ENCODE data around the gene PODN. TPM values are rescaled to one million over a fixed set of nuclear protein-coding genes. Genes with fewer than 3 reads are reported as not detected.

The PODN gene
- total RNA-seq, 2 donors from 2014 or later, result 28.6 to 84.9 TPM

GRCh38 chr1:53084589-53084971, 22.6 kb downstream of the PODN start:
- DNase-seq, result no peak
- no peak for ATAC-seq

GRCh38 chr1:53085405-53085804, 23.4 kb downstream of the PODN start:
- DNase-seq (no peak), ATAC-seq (no peak)
- intact Hi-C loops (cut with DNase I), result no loop called here

More at GRCh38 chr1:53084589-53084971, 22.6 kb downstream of the PODN start:
- intact Hi-C loops (cut with DNase I), result no loop called here

GRCh38 chr1:53086491-53087070, 24.6 kb downstream of the PODN start:
- DNase-seq (no peak), ATAC-seq (peak in 1 of 2 donors; percentile 7)
- intact Hi-C loops (cut with DNase I), result no loop called here

- ATAC-seq (peak in 1 of 2 donors; percentile 9), DNase-seq (no peak)
- intact Hi-C loops (cut with DNase I), result no loop called here
Measured at GRCh38 chr1:53087332-53088285, 25.6 kb downstream of the PODN start.

GRCh38 chr1:53088616-53089300, 26.7 kb downstream of the PODN start:
- DNase-seq, result no peak
- intact Hi-C loops (cut with DNase I), result no loop called here
- ATAC-seq, result no peak

- DNase-seq (no peak), ATAC-seq (no peak)
- intact Hi-C loops (cut with DNase I), result no loop called here
Measured at GRCh38 chr1:53089478-53090226, 27.6 kb downstream of the PODN start.

GRCh38 chr1:53090227-53091147, 28.5 kb downstream of the PODN start:
- peak; percentile 37 for DNase-seq

GRCh38 chr1:53091841-53092645, 30.0 kb downstream of the PODN start:
- intact Hi-C loops (cut with DNase I), result no loop called here
- ATAC-seq, result peak; percentile 65 to 74
- DNase-seq, result peak; percentile 64

More at GRCh38 chr1:53090227-53091147, 28.5 kb downstream of the PODN start:
- intact Hi-C loops (cut with DNase I), result no loop called here
- peak; percentile 17 to 41 for ATAC-seq

- DNase-seq (no peak), ATAC-seq (no peak)
- intact Hi-C loops (cut with DNase I), result no loop called here
Measured at GRCh38 chr1:53092659-53093450, 30.8 kb downstream of the PODN start.

GRCh38 chr1:53093451-53093754, 31.4 kb downstream of the PODN start:
- no peak for DNase-seq
- no peak for ATAC-seq
- intact Hi-C loops (cut with DNase I), result no loop called here

GRCh38 chr1:53093778-53094532, 31.9 kb downstream of the PODN start:
- intact Hi-C loops (cut with DNase I), result no loop called here
- ATAC-seq (no peak), DNase-seq (no peak)

- ATAC-seq (no peak), DNase-seq (no peak)
- intact Hi-C loops (cut with DNase I), result no loop called here
Measured at GRCh38 chr1:53094533-53094919, 32.5 kb downstream of the PODN start.

GRCh38 chr1:53104289-53104913, 42.4 kb downstream of the PODN start:
- intact Hi-C loops (cut with DNase I), result no loop called here

GRCh38 chr1:53107090-53107489, 45.1 kb downstream of the PODN start:
- no peak for DNase-seq
- no peak for ATAC-seq
- intact Hi-C loops (cut with DNase I), result no loop called here

More at GRCh38 chr1:53104289-53104913, 42.4 kb downstream of the PODN start:
- ATAC-seq (no peak), DNase-seq (no peak)

GRCh38 chr1:53107570-53108322, 45.7 kb downstream of the PODN start:
- no peak for ATAC-seq

More at GRCh38 chr1:53107570-53108322, 45.7 kb downstream of the PODN start:
- no peak for DNase-seq
- intact Hi-C loops (cut with DNase I), result no loop called here

Data from left cardiac atrium (tissue), 4 donors.